ENCODE results near the gene GATM. TPM values are rescaled to one million over a fixed set of nuclear protein-coding genes. Genes with fewer than 3 reads are reported as not detected.

The GATM gene
- total and polyA plus RNA-seq, 10 of the 15 experiments (the other 5 are each of a cell fraction or from before 2014, with no cell fraction given) = 11.7 to 83.1 (median 38.2) TPM

DNA sequence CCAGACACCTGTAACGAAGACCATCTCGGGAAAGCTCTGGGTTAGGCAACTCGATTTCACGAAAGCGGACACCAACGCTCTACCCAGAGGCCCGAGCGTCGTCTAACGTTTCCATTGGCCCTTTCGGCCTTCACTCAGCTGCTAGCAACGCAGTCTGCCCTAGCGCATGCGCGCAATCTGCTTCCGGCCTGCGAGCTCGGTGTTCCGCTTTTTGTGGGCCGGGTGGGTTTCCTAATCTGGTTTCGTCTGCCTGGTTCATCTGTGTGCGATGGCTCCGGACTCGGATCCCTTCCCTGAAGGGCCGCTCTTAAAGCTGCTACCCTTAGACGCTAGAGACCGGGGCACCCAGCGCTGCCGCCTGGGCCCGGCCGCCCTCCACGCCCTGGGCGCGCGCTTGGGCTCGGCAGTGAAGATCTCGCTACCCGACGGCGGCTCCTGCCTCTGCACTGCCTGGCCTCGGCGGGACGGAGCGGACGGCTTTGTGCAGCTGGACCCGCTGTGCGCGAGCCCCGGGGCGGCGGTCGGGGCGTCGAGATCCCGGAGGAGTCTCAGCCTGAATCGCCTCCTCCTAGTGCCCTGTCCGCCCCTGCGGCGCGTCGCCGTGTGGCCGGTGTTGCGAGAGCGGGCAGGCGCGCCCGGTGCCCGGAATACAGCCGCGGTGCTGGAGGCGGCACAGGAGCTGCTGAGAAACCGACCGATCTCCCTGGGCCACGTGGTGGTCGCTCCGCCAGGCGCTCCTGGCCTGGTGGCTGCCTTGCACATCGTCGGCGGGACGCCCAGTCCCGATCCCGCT lies 24.0 kb upstream of the GATM start (continued):
- TF ChIP-seq, protein P1, sequence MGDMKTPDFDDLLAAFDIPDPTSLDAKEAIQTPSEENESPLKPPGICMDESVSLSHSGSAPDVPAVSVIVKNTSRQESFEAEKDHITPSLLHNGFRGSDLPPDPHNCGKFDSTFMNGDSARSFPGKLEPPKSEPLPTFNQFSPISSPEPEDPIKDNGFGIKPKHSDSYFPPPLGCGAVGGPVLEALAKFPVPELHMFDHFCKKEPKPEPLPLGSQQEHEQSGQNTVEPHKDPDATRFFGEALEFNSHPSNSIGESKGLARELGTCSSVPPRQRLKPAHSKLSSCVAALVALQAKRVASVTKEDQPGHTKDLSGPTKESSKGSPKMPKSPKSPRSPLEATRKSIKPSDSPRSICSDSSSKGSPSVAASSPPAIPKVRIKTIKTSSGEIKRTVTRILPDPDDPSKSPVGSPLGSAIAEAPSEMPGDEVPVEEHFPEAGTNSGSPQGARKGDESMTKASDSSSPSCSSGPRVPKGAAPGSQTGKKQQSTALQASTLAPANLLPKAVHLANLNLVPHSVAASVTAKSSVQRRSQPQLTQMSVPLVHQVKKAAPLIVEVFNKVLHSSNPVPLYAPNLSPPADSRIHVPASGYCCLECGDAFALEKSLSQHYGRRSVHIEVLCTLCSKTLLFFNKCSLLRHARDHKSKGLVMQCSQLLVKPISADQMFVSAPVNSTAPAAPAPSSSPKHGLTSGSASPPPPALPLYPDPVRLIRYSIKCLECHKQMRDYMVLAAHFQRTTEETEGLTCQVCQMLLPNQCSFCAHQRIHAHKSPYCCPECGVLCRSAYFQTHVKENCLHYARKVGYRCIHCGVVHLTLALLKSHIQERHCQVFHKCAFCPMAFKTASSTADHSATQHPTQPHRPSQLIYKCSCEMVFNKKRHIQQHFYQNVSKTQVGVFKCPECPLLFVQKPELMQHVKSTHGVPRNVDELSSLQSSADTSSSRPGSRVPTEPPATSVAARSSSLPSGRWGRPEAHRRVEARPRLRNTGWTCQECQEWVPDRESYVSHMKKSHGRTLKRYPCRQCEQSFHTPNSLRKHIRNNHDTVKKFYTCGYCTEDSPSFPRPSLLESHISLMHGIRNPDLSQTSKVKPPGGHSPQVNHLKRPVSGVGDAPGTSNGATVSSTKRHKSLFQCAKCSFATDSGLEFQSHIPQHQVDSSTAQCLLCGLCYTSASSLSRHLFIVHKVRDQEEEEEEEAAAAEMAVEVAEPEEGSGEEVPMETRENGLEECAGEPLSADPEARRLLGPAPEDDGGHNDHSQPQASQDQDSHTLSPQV (IDR thresholded peaks at IDR 0.05) = no peak
- TF ChIP-seq, protein P2, sequence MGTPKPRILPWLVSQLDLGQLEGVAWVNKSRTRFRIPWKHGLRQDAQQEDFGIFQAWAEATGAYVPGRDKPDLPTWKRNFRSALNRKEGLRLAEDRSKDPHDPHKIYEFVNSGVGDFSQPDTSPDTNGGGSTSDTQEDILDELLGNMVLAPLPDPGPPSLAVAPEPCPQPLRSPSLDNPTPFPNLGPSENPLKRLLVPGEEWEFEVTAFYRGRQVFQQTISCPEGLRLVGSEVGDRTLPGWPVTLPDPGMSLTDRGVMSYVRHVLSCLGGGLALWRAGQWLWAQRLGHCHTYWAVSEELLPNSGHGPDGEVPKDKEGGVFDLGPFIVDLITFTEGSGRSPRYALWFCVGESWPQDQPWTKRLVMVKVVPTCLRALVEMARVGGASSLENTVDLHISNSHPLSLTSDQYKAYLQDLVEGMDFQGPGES (IDR thresholded peaks at IDR 0.05) = peak; percentile 72
- TF ChIP-seq TAF1 (IDR thresholded peaks at IDR 0.05; ENCODE audit: borderline replicate concordance, low read depth, low read length) = peak; percentile 74; the same call in 1 of the 2 replicates
- TF ChIP-seq, protein P3, sequence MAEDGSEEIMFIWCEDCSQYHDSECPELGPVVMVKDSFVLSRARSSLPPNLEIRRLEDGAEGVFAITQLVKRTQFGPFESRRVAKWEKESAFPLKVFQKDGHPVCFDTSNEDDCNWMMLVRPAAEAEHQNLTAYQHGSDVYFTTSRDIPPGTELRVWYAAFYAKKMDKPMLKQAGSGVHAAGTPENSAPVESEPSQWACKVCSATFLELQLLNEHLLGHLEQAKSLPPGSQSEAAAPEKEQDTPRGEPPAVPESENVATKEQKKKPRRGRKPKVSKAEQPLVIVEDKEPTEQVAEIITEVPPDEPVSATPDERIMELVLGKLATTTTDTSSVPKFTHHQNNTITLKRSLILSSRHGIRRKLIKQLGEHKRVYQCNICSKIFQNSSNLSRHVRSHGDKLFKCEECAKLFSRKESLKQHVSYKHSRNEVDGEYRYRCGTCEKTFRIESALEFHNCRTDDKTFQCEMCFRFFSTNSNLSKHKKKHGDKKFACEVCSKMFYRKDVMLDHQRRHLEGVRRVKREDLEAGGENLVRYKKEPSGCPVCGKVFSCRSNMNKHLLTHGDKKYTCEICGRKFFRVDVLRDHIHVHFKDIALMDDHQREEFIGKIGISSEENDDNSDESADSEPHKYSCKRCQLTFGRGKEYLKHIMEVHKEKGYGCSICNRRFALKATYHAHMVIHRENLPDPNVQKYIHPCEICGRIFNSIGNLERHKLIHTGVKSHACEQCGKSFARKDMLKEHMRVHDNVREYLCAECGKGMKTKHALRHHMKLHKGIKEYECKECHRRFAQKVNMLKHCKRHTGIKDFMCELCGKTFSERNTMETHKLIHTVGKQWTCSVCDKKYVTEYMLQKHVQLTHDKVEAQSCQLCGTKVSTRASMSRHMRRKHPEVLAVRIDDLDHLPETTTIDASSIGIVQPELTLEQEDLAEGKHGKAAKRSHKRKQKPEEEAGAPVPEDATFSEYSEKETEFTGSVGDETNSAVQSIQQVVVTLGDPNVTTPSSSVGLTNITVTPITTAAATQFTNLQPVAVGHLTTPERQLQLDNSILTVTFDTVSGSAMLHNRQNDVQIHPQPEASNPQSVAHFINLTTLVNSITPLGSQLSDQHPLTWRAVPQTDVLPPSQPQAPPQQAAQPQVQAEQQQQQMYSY (CRISPR knock-in tag; IDR thresholded peaks at IDR 0.05) = no peak
- TF ChIP-seq CBX5 (IDR thresholded peaks at IDR 0.05; ENCODE audit: low read depth) = peak; percentile 90; the same call in 1 of the 2 replicates
- TF ChIP-seq MXI1 (IDR thresholded peaks at IDR 0.05; ENCODE audit: low read depth, low read length) = peak; percentile 66; the same call in 1 of the 2 replicates
- TF ChIP-seq, protein P4, sequence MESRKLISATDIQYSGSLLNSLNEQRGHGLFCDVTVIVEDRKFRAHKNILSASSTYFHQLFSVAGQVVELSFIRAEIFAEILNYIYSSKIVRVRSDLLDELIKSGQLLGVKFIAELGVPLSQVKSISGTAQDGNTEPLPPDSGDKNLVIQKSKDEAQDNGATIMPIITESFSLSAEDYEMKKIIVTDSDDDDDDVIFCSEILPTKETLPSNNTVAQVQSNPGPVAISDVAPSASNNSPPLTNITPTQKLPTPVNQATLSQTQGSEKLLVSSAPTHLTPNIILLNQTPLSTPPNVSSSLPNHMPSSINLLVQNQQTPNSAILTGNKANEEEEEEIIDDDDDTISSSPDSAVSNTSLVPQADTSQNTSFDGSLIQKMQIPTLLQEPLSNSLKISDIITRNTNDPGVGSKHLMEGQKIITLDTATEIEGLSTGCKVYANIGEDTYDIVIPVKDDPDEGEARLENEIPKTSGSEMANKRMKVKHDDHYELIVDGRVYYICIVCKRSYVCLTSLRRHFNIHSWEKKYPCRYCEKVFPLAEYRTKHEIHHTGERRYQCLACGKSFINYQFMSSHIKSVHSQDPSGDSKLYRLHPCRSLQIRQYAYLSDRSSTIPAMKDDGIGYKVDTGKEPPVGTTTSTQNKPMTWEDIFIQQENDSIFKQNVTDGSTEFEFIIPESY (IDR thresholded peaks at IDR 0.05) = no peak
- TF ChIP-seq NR2C2 (IDR thresholded peaks at IDR 0.05; ENCODE audit: borderline replicate concordance, control insufficient read depth, insufficient read length, low read depth) = no peak
- TF ChIP-seq ETV6 (conservative IDR thresholded peaks at IDR 0.05 in 1 of 2, IDR thresholded peaks at IDR 0.05 in 1 of 2; ENCODE audit: borderline replicate concordance in 1 of 2, low read depth in 1 of 2) = no peak; a peak in 1 of 4 replicates
- TF ChIP-seq NFYB (IDR thresholded peaks at IDR 0.05; ENCODE audit: insufficient read depth, low read depth, low read length) = peak; percentile 86
- peak; percentile 70 for TF ChIP-seq RUNX3 (IDR thresholded peaks at IDR 0.05; ENCODE audit: low read length)
- TF ChIP-seq, protein P5, sequence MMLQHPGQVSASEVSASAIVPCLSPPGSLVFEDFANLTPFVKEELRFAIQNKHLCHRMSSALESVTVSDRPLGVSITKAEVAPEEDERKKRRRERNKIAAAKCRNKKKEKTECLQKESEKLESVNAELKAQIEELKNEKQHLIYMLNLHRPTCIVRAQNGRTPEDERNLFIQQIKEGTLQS (IDR thresholded peaks at IDR 0.05; ENCODE audit: borderline replicate concordance, extremely low read depth, low read depth, low read length) = no peak
- TF ChIP-seq MTA2 (IDR thresholded peaks at IDR 0.05; ENCODE audit: low read depth) = no peak
- peak; percentile 36 for TF ChIP-seq SIX5 (IDR thresholded peaks at IDR 0.05; ENCODE audit: low read depth, low read length, severe bottlenecking)

Data from GM12878 (cell line).